ENCODE data around the gene LIPC.

The LIPC gene

GRCh38 chr15:58490888-58491473, 59.2 kb downstream of the LIPC start:
- no peak for DNase-seq (ENCODE audit: low read depth in 2 of 3, low spot score in 2 of 3)

GRCh38 chr15:58491499-58492202, 59.9 kb downstream of the LIPC start:
- no peak for DNase-seq (ENCODE audit: low read depth in 2 of 3, low spot score in 2 of 3)

GRCh38 chr15:58492661-58493397, 61.0 kb downstream of the LIPC start:
- no peak for DNase-seq (ENCODE audit: low read depth in 2 of 3, low spot score in 2 of 3)

GRCh38 chr15:58494567-58494966, 62.8 kb downstream of the LIPC start:
- DNase-seq (ENCODE audit: low read depth in 2 of 3, low spot score in 2 of 3) = no peak

- no peak for DNase-seq (ENCODE audit: low read depth in 2 of 3, low spot score in 2 of 3)
Measured at GRCh38 chr15:58495891-58496408, 64.2 kb downstream of the LIPC start.

GRCh38 chr15:58497046-58497785, 65.4 kb downstream of the LIPC start:
- no peak for DNase-seq (ENCODE audit: low read depth in 2 of 3, low spot score in 2 of 3)

GRCh38 chr15:58498821-58499580, 67.2 kb downstream of the LIPC start:
- DNase-seq (ENCODE audit: low read depth in 2 of 3, low spot score in 2 of 3) = no peak

GRCh38 chr15:58501006-58501405, 69.2 kb downstream of the LIPC start:
- no peak for DNase-seq (ENCODE audit: low read depth in 2 of 3, low spot score in 2 of 3)

- DNase-seq (ENCODE audit: low read depth in 2 of 3, low spot score in 2 of 3) = no peak
Measured at GRCh38 chr15:58501636-58502188, 69.9 kb downstream of the LIPC start.

GRCh38 chr15:58503139-58504027, 71.6 kb downstream of the LIPC start:
- no peak for DNase-seq (ENCODE audit: low read depth in 2 of 3, low spot score in 2 of 3)

- no peak for DNase-seq (ENCODE audit: low read depth in 2 of 3, low spot score in 2 of 3)
Measured at GRCh38 chr15:58504674-58505234, 73.0 kb downstream of the LIPC start.

- no peak for DNase-seq (ENCODE audit: low read depth in 2 of 3, low spot score in 2 of 3)
Measured at GRCh38 chr15:58505581-58505980, 73.8 kb downstream of the LIPC start.

GRCh38 chr15:58506064-58506490, 74.3 kb downstream of the LIPC start:
- no peak for DNase-seq (ENCODE audit: low read depth in 2 of 3, low spot score in 2 of 3)

- DNase-seq (ENCODE audit: low read depth in 2 of 3, low spot score in 2 of 3) = no peak
Measured at GRCh38 chr15:58506783-58507668, 75.2 kb downstream of the LIPC start.

- no peak for DNase-seq (ENCODE audit: low read depth in 2 of 3, low spot score in 2 of 3)
Measured at GRCh38 chr15:58509556-58509955, 77.8 kb downstream of the LIPC start.

- no peak for DNase-seq (ENCODE audit: low read depth in 2 of 3, low spot score in 2 of 3)
Measured at GRCh38 chr15:58510715-58511598, 79.2 kb downstream of the LIPC start.

GRCh38 chr15:58511599-58511987, 79.8 kb downstream of the LIPC start:
- no peak for DNase-seq (ENCODE audit: low read depth in 2 of 3, low spot score in 2 of 3)
